HL-60 (cell line): ENCODE data around the gene ARMC2.

ENCODE experiments used
- DNase-seq, 2 experiments: peaks; one replicate each; pipeline ENCODE4 v3.0.0-alpha.2; 2010 to 2020; ENCODE audit warnings: low read depth in 1 of 2, low spot score in 1 of 2
- H3K27ac ChIP-seq: fragments of 250-450 bp; sonication (Bioruptor Pico); replicated peaks from 2 replicates; pipeline ENCODE4 v1.5.1; 2020; ENCODE audit warnings: mild to moderate bottlenecking, moderate library complexity
- H3K27me3 ChIP-seq: fragments of 250-450 bp; sonication (Bioruptor Pico); 2 replicates; pipeline ENCODE4 v1.5.1; 2021; ENCODE audit warnings: mild to moderate bottlenecking, moderate library complexity; ENCODE audit not compliant: insufficient read depth, poor library complexity, severe bottlenecking
- H3K4me3 ChIP-seq: replicated peaks from 2 replicates; pipeline ENCODE4 v1.5.1; 2011; ENCODE audit warnings: mild to moderate bottlenecking, control low read depth, low read length; ENCODE audit not compliant: insufficient read depth
- CTCF ChIP-seq: IDR thresholded peaks from one replicate; pipeline ENCODE4 v1.5.1; 2011; ENCODE audit warnings: low read length, control low read depth, inconsistent platforms; ENCODE audit not compliant: insufficient read depth
- GABPA ChIP-seq: IDR thresholded peaks from 2 replicates; pipeline ENCODE4 v1.6.1; 2012; ENCODE audit warnings: low read depth
- POLR2AphosphoS5 ChIP-seq: IDR thresholded peaks from 2 replicates; pipeline ENCODE4 v1.6.1; 2012; ENCODE audit warnings: low read depth
- REST ChIP-seq: IDR thresholded peaks from 2 replicates; pipeline ENCODE4 v1.6.1; 2012; ENCODE audit warnings: low read depth; ENCODE audit not compliant: insufficient replicate concordance
- SPI1 ChIP-seq: IDR thresholded peaks from 2 replicates; pipeline ENCODE4 v1.6.1; 2012; ENCODE audit warnings: low read depth, mild to moderate bottlenecking, borderline replicate concordance

Gene ARMC2

DNA sequence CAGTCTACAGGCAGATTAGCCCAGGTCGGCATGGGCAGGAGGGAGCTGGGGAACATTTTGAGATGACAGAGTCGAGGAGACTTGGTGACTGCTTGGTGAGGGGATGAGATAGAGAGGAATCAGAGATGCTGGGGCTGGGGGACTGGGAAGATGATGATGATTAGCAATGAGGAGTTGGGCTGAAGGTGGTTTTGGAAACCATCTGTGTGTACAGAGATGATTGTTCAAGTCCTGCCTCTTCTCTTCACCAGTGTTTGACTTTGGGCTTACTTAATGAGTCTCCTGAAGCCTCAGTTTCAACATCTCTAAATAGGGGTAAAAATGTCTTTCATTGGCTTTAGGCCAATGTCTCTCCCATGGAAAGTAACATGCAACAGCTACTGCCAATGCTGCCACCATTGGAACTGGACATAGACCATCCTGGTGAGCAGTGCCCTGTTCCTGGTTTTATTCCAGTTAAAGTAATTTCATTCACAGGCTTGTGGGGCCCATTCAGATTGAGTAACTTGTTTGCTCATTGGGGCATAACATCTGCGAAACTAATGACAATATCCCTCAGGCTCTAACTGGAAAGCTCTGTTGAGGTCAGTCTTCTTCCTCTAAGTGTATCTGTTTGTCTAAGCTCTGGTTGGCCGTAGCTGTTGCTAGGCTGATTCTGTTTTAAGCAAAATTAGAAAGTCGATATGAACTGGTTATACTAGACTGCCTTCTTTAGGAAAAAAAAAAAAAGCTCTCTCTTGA lies 99.1 kb downstream of the ARMC2 start:
- DNase-seq, result no peak
- no peak overlapping the region for H3K4me3 ChIP-seq
- no peaks in the 10 kb centered on the region for H3K27me3 ChIP-seq
- no peak overlapping the region for H3K27ac ChIP-seq
- no peak for TF ChIP-seq SPI1
- no peak for TF ChIP-seq GABPA
- TF ChIP-seq CTCF, result no peak
- TF ChIP-seq REST, result no peak
- no peak for TF ChIP-seq POLR2AphosphoS5

DNA sequence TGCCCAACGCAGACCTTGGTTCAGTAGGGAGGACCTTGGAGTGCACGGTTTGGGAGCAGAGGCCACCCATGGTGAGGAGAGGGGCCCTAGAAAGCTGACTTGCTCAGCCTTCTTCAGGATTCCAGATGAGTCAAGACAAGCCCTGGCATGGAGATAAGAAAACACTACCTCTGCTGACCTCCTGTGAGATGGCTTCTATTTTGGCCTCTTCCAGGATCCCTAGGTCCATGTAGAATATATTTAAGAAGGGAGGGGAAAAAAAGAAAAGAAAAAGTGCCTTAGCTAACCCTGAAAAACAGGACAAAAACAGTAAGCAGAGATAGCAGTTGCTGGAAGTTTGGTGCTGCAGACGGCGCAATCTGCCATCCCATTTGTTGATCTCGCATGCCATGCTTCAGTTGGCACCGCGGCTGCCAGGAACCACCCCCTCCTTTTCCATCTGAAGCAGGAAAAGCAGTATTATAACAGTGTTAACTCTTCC lies 100.0 kb downstream of the ARMC2 start:
- Histone ChIP-seq H3K4me3 (no peak overlapping the region), H3K27ac (no peak overlapping the region), H3K27me3 (no peaks in the 10 kb centered on the region)
- TF ChIP-seq REST, result no peak
- no peak for TF ChIP-seq SPI1
- TF ChIP-seq CTCF, result no peak
- no peak for TF ChIP-seq GABPA
- no peak for TF ChIP-seq POLR2AphosphoS5
- no peak for DNase-seq

DNA sequence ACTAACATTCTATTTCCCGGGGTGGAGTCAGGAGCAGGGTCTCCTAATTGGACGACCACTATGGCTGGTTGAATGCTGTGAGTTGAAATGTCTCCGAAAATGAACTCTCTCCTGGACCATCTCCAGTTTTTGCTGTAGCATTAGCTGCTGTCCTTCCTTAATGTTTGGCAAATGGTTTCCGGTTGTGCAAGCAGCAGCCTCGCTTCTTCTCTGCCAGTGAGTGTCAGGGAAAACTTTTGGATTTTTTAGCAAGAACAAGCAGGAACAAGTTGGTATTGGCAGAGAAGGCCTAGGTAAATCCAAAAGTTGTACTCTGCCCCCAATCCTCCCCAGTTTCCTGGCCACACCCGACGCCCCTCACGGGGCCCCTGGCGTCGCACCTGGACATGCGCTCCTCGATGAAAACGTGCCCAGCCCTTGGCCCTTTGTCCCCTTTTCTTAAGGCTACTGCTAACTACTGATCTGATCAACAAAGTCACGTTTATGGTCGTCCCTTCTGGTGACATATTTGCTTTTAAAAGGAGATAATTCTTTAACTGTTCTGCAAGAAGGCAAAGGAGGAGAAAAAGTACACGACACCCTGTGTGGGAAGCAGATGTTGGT lies 103.2 kb downstream of the ARMC2 start:
- TF ChIP-seq GABPA (no peak), POLR2AphosphoS5 (no peak), CTCF (no peak), REST (no peak), SPI1 (no peak)
- no peaks in the 10 kb centered on the region for H3K27me3 ChIP-seq
- DNase-seq, result no peak
- H3K4me3 ChIP-seq, result no peak overlapping the region
- H3K27ac ChIP-seq, result no peak overlapping the region
